Activated naive CD4-positive, alpha-beta T cell treated with anti-CD3 and anti-CD28 coated beads, Interleukin-2, amount 50 U/mL, for 24 hours (primary cell): ENCODE data around the gene TMPRSS4.

Source experiments
- H3K27ac Mint-ChIP-seq: one replicate; pipeline ENCODE4 v1.8.0; 2021; ENCODE audit warnings: mild to moderate bottlenecking, mixed read lengths
- H3K27me3 Mint-ChIP-seq: one replicate; pipeline ENCODE4 v1.8.0; 2021; ENCODE audit warnings: mixed read lengths
- H3K36me3 Mint-ChIP-seq: one replicate; pipeline ENCODE4 v1.8.0; 2021; ENCODE audit warnings: mixed read lengths
- H3K4me1 Mint-ChIP-seq: one replicate; pipeline ENCODE4 v1.8.0; 2021; ENCODE audit warnings: mixed read lengths
- H3K4me3 Mint-ChIP-seq: one replicate; pipeline ENCODE4 v1.8.0; 2021; ENCODE audit warnings: mild to moderate bottlenecking, mixed read lengths
- H3K9me3 Mint-ChIP-seq: one replicate; pipeline ENCODE4 v1.8.0; 2021; ENCODE audit warnings: mixed read lengths

TMPRSS4 gene

DNA sequence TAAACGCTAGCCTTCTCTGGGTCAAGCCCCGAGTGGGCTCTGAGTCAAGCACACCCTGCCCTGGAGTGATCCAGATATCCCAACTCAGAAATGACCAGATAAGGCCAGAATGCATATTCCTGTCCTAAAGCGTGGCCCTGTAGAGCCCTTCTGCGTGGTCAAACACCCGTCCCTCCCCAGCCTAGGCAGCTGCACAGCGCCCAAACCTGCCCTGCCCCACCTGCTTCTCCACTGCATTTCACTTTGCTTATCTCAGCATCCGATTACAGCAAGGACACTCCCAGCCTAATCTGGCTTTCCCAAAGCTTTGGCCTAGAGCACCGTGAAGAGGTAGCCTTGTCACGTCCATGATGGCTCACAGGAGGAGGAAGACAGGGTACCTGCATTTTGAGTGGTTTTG, 11.9 kb upstream of the TMPRSS4 start:
- Mint-ChIP-seq H3K4me1 (no peaks in the 10 kb centered on the region), H3K4me3 (no peak overlapping the region), H3K9me3 (no peaks in the 10 kb centered on the region), H3K27me3 (no peaks in the 10 kb centered on the region), H3K27ac (no peak overlapping the region), H3K36me3 (no peaks in the 10 kb centered on the region)

DNA sequence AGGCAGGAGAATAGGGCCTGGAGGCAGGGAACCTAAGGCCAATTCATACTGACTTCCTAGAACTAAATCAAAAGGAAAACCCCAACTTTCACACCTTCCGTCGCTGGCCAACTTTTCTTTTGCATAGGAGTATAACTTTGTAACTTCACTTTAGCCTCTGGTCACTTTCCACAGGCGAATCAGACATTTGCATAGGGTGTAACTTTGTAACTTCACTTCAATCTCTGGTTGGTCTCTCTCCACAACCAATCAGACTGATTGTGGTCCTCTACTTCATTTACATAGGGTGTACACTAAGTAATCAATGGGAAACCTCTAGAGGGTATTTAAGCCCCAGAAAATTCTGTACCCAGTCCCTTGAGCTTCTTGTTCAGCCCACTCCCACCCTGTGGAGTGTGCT, 11.5 kb upstream of the TMPRSS4 start:
- H3K9me3 Mint-ChIP-seq: no peaks in the 10 kb centered on the region

GRCh38 chr11:118067006-118067405, 9.9 kb upstream of the TMPRSS4 start:
- no peaks in the 10 kb centered on the region for H3K9me3 Mint-ChIP-seq
- H3K4me3 Mint-ChIP-seq: no peak overlapping the region
- H3K4me1 Mint-ChIP-seq: no peaks in the 10 kb centered on the region
- no peaks in the 10 kb centered on the region for H3K36me3 Mint-ChIP-seq
- no peaks in the 10 kb centered on the region for H3K27me3 Mint-ChIP-seq
- H3K27ac Mint-ChIP-seq: no peak overlapping the region

More for the DNA sequence above, 11.5 kb upstream of the TMPRSS4 start:
- no peaks in the 10 kb centered on the region for H3K36me3 Mint-ChIP-seq
- H3K4me3 Mint-ChIP-seq: no peak overlapping the region
- no peaks in the 10 kb centered on the region for H3K4me1 Mint-ChIP-seq
- H3K27ac Mint-ChIP-seq: no peak overlapping the region
- no peaks in the 10 kb centered on the region for H3K27me3 Mint-ChIP-seq

DNA sequence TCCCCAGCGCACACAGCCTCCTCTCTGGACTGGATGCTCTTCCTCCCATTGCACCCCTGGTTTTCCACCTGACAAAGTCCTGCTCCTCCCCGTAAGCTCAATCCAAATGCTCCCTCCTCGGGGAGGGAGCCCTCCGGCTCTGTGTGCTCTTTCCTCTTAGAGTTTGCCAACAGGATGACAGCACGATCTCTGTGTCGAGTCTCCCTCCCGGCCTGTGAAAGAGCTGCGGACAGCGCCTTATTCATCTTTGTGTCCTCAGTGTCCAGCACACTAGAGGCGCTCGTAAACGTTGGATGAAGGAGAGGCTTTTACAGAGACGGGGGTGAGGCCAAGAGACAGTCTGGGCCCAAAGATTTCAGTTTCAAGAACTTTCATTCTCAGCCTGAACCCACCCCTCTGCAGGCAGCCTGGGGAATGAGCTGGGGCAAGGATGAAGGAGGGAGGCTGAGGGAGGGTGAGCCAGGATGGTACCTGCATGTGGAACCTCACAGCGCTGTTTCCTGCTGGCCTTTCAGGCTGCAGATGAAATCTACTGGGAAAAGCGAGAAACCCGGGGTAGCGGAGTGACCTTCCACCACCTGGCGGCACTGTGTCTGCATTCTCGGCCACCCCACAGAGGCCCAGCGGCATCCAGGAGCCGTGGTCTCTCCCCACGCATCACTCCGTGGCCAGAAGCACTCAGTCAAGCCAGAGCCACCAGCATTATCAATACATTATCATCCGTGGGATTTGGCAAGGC, 8.5 kb upstream of the TMPRSS4 start:
- no peaks in the 10 kb centered on the region for H3K36me3 Mint-ChIP-seq
- no peaks in the 10 kb centered on the region for H3K27me3 Mint-ChIP-seq
- no peaks in the 10 kb centered on the region for H3K9me3 Mint-ChIP-seq
- H3K4me3 Mint-ChIP-seq: no peak overlapping the region
- H3K4me1 Mint-ChIP-seq: no peaks in the 10 kb centered on the region
- no peak overlapping the region for H3K27ac Mint-ChIP-seq

- no peaks in the 10 kb centered on the region for H3K27me3 Mint-ChIP-seq
These were observed 7.8 kb upstream of the TMPRSS4 start for GRCh38 chr11:118068945-118069612.

GRCh38 chr11:118071416-118072030, 5.4 kb upstream of the TMPRSS4 start:
- Mint-ChIP-seq H3K27ac (no peak overlapping the region), H3K9me3 (no peaks in the 10 kb centered on the region), H3K4me1 (no peaks in the 10 kb centered on the region), H3K27me3 (no peaks in the 10 kb centered on the region), H3K4me3 (no peak overlapping the region), H3K36me3 (no peaks in the 10 kb centered on the region)

More at GRCh38 chr11:118068945-118069612, 7.8 kb upstream of the TMPRSS4 start:
- Mint-ChIP-seq H3K27ac (no peak overlapping the region), H3K36me3 (no peaks in the 10 kb centered on the region), H3K4me1 (no peaks in the 10 kb centered on the region), H3K4me3 (no peak overlapping the region), H3K9me3 (no peaks in the 10 kb centered on the region)

DNA sequence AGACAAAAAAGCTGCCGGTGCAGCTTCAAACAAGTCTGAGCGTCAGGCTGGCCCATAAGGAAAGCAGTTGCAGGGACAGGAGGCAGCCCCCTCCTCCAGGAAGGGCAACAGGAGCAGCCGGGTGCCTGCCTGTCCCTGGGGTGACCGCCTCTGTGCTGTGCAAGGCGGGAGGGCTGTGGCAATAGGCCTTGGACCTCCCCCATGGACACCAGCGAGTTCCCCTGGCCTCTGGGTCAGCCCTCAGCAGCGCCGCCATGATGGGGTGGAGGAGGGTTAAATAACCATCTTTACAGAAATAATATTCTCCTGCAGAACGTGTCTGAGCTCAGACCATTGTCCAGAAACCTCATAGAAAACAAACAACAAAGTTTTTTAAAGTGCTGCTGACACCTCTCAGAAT, 3.3 kb upstream of the TMPRSS4 start:
- H3K27me3 Mint-ChIP-seq: no peaks in the 10 kb centered on the region
- no peak overlapping the region for H3K27ac Mint-ChIP-seq
- H3K36me3 Mint-ChIP-seq: no peaks in the 10 kb centered on the region
- H3K4me1 Mint-ChIP-seq: no peaks in the 10 kb centered on the region
- H3K4me3 Mint-ChIP-seq: no peak overlapping the region
- no peaks in the 10 kb centered on the region for H3K9me3 Mint-ChIP-seq

DNA sequence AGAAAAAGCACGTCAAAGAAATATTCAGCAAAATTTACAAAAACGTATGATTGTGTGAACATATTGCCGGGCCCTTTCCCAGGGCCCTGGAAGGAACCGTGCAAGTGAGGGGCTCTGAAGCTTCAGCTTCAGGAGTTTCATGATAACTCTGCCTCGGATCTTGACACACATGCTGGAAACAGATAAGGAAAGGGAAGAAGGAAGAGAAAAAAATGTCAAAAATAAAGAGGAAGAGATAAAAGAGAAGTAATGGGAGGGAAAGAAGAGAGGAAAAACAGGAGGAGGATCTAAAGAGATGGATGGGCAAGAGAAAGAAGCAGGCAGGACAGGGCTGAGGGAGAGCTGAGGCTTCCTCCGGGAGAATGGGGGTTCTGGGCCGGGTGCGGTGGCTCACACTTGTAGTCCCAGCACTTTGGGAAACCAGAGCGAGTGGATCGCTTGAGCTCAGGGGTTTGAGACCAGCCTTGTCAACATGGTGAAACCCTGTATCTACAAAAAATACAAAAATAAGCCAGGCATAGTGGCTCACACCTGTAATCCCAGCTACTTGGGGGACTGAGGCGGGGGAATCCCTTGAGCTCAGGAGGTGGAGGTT, 2.7 kb upstream of the TMPRSS4 start:
- Mint-ChIP-seq H3K4me3 (no peak overlapping the region), H3K4me1 (no peaks in the 10 kb centered on the region), H3K27me3 (no peaks in the 10 kb centered on the region), H3K36me3 (no peaks in the 10 kb centered on the region), H3K27ac (no peak overlapping the region), H3K9me3 (no peaks in the 10 kb centered on the region)

- no peaks in the 10 kb centered on the region for H3K9me3 Mint-ChIP-seq
- H3K27me3 Mint-ChIP-seq: no peaks in the 10 kb centered on the region
- no peaks in the 10 kb centered on the region for H3K36me3 Mint-ChIP-seq
- no peak overlapping the region for H3K4me3 Mint-ChIP-seq
- H3K4me1 Mint-ChIP-seq: no peaks in the 10 kb centered on the region
- no peak overlapping the region for H3K27ac Mint-ChIP-seq
These were observed 2.1 kb upstream of the TMPRSS4 start for GRCh38 chr11:118074785-118075184.

DNA sequence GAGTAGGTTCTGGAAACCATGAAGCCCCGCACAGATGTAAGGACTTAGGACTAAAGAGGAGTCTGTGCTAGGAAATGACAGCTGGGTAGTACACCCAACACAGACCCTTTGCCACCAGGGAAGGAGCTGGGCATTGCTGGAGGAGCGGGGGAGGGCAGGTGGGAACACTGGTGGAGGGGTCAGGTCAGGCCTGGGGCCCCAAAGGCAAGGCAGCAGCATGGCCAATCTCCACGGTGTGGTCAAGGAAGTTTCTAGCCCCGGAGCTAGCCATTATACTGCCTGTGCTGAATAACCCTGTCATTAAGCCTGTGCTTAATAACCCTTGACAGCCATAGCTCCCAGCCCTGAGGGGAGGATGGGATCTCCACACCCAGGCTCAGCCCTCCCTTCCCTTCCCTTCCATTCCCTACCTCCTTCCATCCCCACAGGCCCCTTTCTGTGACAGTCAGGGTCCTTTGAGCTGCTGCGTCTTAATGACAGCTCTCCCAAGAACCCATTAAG, 2.1 kb downstream of the TMPRSS4 start:
- no peak overlapping the region for H3K27ac Mint-ChIP-seq
- H3K9me3 Mint-ChIP-seq: no peaks in the 10 kb centered on the region
- no peaks in the 10 kb centered on the region for H3K4me1 Mint-ChIP-seq
- H3K27me3 Mint-ChIP-seq: no peaks in the 10 kb centered on the region
- H3K4me3 Mint-ChIP-seq: no peak overlapping the region
- H3K36me3 Mint-ChIP-seq: no peaks in the 10 kb centered on the region

- no peaks in the 10 kb centered on the region for H3K27me3 Mint-ChIP-seq
These were observed 2.6 kb downstream of the TMPRSS4 start for GRCh38 chr11:118079491-118079890.

DNA sequence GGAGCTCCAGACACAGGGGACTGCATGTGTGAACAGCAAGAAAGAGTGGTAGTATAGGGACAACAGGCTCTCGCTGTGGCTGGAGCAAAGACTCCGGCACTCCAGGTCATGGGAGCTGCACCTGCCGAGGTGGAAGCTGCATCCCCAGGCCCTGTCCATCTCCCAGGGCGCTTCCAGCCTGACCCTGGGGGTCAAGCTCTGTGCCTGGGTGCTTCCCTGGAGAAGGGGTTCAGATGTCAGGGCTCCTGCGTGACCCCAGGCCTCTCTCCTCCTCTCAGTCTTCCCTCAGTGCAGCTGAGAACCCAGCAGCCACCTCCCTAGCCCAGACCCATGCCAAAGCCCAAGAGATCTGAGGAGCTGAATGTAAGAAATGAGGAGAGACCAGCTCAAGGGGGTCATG, 3.4 kb downstream of the TMPRSS4 start:
- Mint-ChIP-seq H3K27me3 (no peaks in the 10 kb centered on the region), H3K27ac (no peak overlapping the region), H3K9me3 (no peaks in the 10 kb centered on the region), H3K4me1 (no peaks in the 10 kb centered on the region), H3K36me3 (no peaks in the 10 kb centered on the region), H3K4me3 (no peak overlapping the region)

More at GRCh38 chr11:118079491-118079890, 2.6 kb downstream of the TMPRSS4 start:
- H3K4me1 Mint-ChIP-seq: no peaks in the 10 kb centered on the region
- no peak overlapping the region for H3K27ac Mint-ChIP-seq
- no peak overlapping the region for H3K4me3 Mint-ChIP-seq
- no peaks in the 10 kb centered on the region for H3K36me3 Mint-ChIP-seq
- H3K9me3 Mint-ChIP-seq: no peaks in the 10 kb centered on the region

GRCh38 chr11:118081241-118081958, 4.5 kb downstream of the TMPRSS4 start:
- no peak overlapping the region for H3K4me3 Mint-ChIP-seq
- no peaks in the 10 kb centered on the region for H3K27me3 Mint-ChIP-seq
- H3K36me3 Mint-ChIP-seq: no peaks in the 10 kb centered on the region
- H3K4me1 Mint-ChIP-seq: no peaks in the 10 kb centered on the region
- H3K9me3 Mint-ChIP-seq: no peaks in the 10 kb centered on the region
- no peak overlapping the region for H3K27ac Mint-ChIP-seq

GRCh38 chr11:118082880-118083552, 6.1 kb downstream of the TMPRSS4 start:
- Mint-ChIP-seq H3K4me3 (no peak overlapping the region), H3K4me1 (no peaks in the 10 kb centered on the region)

GRCh38 chr11:118084247-118084646, 7.4 kb downstream of the TMPRSS4 start:
- Mint-ChIP-seq H3K27ac (no peak overlapping the region), H3K4me3 (no peak overlapping the region), H3K9me3 (peaks cover 5% of the 10 kb centered on the region), H3K4me1 (no peaks in the 10 kb centered on the region), H3K27me3 (peaks cover 1% of the 10 kb centered on the region), H3K36me3 (peaks cover 6% of the 10 kb centered on the region)

More at GRCh38 chr11:118082880-118083552, 6.1 kb downstream of the TMPRSS4 start:
- Mint-ChIP-seq H3K27ac (no peak overlapping the region), H3K36me3 (no peaks in the 10 kb centered on the region), H3K9me3 (no peaks in the 10 kb centered on the region), H3K27me3 (no peaks in the 10 kb centered on the region)
